HG03342 (cell line): ENCODE data around the gene OR5K1.

ENCODE experiments used
- ATAC-seq: cut with Tn5 transposase; IDR thresholded peaks from one replicate; pipeline ENCODE4 v1.9.1; 2021; ENCODE audit warnings: mild to moderate bottlenecking, moderate library complexity; ENCODE audit not compliant: unreplicated experiment

The OR5K1 gene

DNA sequence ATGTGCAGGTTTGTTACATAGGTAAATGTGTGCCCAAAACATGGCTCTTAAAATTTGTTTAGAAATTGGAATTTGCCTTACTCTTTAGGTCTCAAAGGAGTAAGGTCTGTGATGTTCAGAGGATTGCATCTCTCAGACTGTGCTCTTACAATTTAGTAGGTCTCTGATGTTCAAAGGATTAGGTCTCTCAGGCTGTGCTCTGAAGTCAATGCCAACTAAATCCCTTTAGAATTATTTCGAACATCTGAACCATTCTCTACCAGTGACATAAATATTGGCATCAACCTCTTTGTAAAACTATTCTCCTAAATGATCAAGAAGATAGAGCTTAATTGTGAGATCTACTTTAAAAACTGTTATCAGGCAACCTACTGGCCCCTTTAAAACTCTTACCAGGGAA lies at the start of gene OR5K1:
TSS of gene OR5K1 (plus strand) at position 301 of the 400 bp plus-strand sequence. CDS start 6,376 bp downstream, outside the sequence.
- ATAC-seq: no peak

DNA sequence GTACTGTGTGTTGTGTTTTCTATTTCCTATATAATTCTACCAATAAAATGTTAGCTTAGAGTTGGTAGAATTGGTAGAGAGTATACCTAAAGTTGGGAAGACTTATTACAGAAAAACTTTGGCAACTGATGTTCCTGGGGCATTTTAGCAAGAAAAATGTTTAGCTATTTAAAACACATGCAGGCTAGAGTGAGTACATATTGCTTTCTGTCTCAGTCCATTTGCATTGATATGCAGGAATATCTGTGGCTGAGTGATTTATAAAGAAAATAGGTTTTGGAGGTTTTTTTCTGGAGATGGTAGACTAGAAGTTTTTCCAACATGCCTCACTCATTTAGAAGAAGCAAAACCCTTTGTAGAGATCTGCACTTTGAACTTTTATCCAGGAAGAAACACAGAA lies 30.4 kb upstream of the OR5K1 start:
- ATAC-seq: no peak

DNA sequence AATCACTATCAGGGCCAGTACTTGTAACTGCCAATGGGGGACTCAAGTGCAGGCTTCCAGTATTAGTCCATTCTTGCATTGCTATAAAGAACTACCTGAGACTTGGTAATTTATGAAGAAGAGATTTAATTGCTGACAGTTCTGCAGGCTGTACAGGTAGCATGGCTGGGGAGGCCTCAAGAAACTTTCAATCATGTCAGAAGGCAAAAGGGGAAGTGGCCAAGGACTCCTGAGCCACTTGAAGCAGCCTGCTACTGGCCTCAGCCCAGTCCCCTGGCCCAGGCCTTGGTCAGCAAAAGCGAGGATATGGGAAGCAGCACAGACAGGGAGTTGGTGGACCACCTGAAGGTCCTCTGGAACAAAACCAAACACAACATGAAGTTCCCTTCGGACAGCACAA lies 29.2 kb upstream of the OR5K1 start:
- ATAC-seq: no peak

DNA sequence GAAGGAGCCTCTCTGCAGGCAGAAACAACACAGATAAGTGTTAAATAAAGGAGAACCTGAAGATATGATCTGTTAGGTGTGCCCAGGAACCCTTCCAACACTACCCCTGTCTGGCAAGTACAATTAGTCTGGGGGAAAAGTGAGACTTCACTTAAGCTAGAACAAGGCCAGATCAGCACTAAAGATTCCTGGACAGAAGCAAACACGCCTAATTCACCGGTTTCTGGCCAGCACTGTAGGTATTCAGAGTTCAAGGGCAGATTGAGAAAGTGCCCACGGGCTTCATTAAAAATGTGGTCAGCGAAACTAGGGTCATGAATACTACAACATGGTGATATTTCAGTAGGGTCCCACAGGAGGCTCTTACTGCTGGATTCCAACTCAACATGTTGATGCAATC lies 28.6 kb upstream of the OR5K1 start:
- ATAC-seq: no peak

DNA sequence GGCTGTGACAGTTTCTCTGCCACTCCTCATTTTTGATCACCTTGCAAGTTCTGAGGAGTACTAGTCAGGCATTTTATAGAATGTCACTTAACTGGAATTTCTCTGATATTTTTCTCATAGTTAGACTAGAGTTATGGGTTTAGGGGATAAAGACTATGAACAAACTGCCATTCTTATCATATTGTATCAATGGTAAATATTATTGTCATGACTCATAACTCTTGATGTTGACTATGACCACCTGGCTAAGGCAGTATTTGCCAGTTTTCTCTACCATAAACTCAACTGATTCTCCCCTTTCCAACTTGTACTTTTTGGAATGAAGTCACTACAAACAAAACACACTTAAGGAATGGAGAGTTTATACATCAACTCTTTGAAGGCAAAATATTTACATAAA lies 22.7 kb upstream of the OR5K1 start:
- ATAC-seq: no peak

DNA sequence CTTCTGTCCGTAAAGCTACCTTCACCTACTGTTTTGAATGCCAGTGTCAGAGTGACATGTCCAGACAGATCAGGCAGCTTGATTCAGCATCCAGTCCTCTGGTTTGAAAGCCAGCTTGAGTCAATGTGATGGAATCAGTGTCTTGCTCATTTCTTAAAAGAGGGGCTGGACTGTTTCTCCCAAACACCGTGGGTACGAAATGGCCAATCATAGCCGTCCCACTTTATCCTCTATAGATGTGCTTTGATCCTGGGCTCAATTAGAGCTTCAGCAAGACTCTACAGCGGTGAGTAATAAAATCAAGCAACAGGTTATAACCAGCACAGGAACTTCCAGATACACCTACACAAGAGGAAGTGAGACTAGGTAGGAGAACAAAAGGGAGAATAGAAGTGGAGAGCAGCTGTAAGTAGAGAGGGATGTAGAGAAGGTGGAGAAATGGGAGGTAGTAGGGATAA lies 17.0 kb upstream of the OR5K1 start:
- peak; percentile 88 for ATAC-seq

DNA sequence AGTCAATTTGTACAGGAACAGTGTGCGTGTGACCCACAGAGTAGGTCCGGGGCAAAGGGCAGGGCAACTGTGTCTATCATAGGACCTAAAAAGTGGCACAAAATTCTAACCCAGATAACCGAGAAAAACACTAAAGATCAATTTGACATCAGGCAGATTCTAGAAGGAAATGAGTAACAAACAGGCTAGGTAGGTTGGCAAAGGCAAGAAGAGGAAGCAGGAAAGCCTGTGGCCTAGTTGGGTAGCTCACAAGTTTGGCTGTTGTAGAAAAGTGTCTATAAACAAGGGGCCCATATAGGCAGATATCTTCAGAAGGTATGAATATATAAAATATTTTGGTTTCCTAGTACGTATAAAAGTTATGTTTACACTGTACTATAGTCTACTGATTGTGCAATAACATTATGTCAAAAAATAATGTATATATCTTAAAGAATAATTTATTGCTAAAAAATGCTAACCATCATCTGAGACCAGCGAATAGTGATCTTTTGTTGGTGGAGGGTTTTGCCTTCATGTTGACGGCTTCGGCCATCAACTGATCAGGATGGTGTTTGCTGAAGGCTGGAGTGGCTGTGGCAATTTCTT lies 13.3 kb upstream of the OR5K1 start:
- peak; percentile 36 for ATAC-seq

DNA sequence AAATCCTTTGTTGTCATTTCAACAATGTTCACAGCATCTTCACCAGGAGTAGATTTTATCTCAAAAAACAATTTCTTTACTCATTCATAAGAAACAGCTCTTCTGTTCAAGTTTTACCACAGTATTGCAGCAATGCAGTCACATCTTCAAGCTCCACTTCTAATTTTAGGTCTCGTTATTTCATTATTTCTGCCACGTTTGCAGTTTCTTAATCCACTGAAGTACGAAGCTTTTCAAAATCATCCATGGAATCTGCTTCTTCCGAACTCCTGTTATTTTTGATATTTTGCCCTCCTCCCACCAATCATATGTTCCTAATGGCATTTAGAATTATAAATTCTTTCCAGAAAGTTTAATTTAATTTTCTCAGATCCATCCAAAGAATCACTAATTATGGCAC lies 12.6 kb upstream of the OR5K1 start:
- ATAC-seq: no peak

DNA sequence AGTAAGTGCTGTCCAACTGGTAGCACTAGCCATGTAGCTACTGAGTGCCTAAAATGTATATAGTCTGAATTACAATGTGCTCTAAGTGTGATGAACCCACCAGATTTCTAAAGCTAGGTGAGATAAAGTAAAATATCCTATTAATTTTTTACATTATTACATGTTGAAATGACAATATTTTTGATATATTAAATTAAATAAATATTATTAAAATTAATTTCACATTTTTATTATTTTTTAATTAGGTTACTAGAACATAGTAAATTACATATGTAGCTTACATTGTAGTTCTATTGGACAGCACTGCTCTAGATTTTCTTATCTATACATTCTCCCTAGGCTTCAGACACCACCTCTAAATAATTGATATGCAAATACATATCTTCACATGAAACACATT lies 9.2 kb upstream of the OR5K1 start:
- ATAC-seq: no peak

DNA sequence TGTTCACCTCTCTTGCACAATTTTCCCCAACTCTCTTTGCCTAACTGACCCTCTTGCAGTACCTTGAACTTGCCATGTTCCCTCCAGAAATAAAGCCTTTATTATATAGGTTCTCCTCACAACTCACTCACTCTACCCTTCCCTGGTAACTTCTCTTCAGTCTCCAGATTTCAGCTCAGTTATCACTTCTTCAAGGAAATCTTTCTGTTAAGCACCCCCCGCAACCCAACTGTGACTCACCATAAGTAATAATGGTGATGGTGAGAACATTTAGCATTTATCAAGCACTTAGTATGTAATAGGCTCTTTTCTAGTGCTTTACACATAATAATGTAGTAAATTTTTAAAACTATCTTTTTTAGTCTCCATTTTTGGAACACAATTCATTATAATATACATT lies 8.1 kb upstream of the OR5K1 start:
- ATAC-seq: no peak

DNA sequence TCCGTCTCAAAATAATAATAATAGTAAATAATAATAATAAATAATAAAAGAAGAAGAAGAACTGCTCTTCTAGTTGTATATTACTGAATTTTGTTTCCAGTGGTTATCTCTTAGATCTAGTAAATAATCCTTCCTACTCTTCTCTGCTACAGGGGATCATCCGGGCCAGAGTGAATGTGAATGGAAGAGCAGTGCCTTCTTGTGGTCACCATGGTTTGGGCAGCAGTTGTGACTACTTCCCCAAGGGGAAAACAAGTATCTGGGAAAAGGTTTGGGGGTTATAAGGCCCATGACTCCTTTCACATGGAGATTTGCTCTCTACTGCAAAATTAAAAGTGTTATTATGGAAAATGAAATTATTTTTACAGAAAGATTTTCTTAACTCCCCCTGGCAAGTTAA lies 5.5 kb upstream of the OR5K1 start:
- ATAC-seq: no peak

DNA sequence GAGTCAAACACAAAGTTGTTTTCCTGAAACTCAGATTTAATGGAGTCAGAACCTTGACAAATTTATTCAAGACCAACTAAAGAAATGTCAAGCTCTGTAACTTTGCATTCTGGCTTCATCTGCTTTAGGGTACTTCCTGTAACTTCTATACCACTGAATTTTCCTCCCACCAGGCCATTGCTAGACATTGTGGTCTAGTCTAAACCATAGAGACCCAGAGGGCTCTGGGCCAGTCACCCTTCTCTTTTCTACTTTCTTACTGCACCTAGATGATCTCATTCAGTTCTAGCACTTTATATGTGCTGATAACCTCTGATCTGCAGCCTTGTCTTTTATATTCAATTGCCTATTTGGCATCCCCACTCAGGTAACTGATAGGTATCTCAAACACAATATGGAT lies 2.8 kb upstream of the OR5K1 start:
- ATAC-seq: no peak

DNA sequence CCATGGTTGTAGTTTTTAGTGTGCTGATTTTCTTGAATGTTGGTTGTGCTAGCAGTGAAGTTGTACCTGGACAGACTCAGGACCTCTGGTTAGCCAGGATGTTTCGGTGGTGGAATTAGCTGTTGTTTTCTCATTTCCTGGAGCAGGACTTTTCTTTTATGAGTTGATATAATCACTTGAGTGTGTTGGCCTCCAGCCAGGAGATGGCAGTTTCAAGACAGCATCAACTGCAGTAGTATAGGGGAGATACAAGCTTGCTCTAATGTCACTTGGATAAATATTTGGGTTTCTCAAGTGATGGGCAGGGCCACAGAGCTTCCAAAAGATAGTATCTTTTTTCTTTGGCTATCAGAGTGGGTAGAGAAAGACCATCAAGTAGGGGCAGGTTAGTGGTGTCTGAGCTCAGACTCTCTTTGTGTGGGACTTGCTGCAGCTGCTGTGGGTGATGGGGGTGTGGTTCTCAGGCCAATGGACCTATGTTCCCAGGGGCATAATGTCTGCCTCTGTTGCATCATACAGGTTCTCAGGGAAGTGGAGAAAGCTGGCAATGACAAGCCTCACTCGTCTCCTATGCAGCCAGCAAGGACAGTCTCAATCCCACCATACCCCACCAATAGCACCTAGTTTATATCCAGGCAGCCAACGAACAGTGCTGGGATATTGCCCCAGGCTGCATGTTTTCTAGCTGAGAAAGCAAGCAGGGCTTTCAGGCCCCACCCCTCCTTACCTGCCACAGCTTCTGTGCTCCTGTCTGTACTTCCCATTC lies 19.9 kb downstream of the OR5K1 start:
- no peak for ATAC-seq

DNA sequence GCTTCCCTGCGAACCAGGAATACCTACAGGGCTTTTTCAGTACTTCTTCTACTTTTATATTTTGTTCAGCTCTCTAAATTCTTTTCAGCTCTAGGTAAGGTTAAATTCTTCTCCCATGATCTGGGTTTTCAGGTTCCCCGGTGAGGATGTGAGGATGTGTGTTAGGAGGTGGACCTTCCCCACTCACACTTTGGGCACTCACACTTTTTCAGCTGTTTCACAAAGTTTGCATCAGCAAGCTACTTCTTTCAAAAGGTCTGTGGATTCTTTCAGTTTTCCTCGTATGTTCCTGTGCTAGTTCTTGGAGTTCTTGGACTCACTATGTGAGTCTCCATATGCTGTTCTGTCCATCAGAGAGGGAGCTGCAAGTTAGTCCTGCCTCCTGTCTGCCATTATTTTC lies 20.6 kb downstream of the OR5K1 start:
- no peak for ATAC-seq

DNA sequence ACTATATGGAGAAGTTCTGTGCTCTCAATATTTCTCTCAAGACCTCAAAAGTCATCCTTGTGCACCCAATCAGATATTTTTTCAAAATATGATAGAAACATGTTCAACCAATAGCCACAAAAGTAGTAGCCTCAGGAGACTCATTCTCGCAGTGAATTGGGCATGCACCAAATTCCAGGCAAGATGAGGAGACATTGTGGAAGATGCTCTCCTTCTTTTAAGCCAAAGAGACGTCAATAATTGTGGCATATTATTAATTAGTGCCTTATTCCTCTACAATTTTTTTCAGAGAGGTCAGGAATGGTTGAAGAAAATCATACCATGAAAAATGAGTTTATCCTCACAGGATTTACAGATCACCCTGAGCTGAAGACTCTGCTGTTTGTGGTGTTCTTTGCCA lies 34.4 kb downstream of the OR5K1 start, which contains the start of gene OR5K2:
TSS of gene OR5K2 (plus strand) at position 301 of the 400 bp plus-strand sequence. CDS start at position 301, 0 bp downstream.
- no peak for ATAC-seq

DNA sequence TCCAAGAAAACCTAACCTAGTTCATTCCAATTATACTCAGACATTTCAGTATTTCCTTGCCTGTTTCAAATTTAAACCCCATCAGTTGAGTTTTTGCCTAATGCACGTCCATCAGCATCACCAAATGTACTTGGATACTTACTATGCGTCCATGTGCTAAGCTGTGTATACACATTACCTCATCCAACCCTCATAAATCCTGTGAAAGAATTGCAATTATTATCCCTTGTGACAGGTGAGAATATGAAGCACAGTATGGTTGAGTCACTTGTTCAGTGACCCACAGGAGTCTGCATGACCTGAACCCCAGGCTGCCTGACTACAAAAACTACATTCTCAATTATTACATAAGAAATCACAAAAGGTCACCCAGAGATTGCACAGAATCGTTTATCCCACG lies 37.0 kb downstream of the OR5K1 start:
- ATAC-seq: no peak

DNA sequence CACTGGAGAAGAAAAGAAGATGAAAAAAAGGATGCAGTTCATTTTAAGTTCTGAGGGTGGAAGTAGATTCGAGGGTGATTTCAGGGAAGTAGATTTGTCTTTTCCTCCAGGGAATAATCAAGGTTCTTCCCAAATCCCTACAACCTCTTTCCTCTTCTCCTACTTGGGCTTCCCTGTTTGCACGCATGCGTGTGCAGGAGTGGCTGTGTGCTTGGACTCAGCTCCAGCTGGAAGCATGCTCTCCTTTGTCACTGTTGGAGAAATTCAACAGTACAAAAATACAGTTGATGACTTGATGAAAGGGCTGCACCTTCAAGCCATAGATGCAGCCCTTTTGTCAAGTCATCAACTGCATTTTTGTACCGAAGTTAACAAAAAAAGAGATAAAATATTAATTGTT lies 38.3 kb downstream of the OR5K1 start:
- ATAC-seq: no peak

DNA sequence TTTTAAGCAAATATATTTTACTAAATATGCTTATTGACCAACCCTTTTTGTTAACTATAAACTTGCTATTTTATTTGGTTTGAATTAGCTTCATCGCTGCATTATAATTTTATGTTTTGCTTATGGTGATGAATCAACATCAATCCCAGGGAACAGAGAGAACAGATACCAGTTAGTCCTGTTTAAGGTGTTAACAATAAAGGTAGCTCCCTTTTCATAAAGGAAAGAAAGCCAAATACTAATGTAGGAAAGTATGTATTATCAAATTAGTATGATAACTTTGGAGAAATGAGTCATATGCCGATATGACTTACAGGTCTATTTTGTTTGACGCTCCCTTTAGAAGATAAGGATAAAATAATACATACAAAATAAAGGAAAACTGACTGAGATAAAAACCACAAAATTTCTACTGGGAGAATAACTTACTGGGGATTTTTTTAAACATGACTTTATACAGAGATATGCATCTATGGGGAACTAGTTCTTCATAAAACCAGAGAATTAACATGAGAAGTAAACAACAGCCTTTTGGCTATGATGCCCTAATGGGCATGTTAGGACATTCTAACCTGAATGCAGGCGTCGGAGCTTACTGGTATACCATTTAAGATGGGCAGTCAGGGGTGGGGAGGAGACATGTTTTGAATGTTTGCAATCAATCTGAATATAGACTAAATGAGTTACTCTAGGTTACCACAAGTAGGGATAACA lies 39.0 kb downstream of the OR5K1 start:
- no peak for ATAC-seq

DNA sequence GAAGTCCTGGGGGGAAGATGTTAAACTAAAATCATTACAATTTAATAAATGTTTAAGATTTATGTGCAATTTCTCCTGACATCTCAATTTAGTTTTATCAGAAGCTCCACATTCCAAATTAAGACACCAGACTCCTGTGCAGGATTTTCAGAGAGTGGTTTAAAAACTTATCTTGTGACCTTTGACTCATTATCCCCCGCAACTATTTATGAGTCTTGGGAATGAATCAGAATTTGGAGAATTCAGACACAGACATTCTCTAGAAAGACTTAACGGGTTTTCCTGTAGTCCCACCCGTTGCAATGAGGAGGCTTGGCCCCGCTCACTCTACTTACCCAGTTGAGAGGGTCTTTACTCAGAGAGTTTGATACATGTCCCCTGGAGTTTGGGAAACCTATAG lies 41.5 kb downstream of the OR5K1 start:
- no peak for ATAC-seq

DNA sequence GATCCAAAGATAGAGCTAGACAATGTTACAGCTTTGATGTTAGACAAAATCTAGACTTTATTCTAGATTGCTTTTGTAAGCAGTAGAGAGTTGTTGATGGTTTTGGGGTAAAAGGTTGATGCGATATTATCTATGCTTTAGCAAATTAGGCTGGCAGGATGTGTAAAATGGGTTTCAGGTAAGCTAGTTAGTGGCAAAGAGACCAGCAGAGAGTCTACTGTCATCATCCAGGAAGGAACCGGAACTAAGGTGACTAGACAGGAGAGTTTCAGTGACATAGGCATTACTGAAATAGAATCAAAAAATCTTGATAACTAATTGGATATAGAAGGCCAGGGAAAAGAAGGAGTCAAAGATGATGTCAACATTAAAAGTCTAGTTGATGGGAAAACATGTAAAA lies 45.6 kb downstream of the OR5K1 start:
- no peak for ATAC-seq

DNA sequence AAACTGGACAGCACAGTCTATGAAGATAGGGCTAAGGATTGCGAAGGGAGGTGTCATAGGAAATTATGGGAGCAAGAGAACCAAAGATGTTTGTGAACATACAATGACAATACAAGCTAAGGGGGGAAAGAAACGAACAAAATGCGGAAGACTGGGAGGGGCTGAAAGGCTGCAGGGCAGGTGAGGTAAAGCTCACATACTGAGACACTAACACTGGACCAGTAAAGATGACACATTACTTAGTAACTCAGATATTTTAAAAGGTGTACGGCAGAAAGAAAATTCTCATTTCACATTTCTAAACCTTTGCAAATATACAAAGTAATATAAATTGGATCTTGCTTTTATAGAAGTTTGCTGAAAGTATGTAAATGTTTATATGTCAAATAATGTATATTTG lies 49.6 kb downstream of the OR5K1 start:
- no peak for ATAC-seq

DNA sequence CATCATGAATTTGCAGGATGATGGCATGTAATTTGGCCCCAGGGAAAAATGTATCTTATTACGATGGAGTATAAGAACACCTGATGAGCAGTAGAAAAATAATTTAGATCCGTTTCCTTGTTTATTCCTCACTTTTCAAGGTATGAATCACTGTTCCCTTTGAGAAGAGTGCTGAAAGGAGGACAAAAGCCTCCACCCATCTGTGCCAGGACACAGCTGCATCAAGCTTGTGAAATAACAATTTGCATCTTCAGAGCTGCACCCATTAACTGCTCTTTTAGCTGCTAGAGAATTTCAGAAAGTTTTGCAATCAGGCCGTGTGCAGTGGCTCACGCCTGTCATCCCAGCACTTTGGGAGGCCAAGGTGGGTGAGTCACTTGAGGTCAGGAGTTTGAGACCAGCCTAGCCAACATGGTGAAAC lies 50.1 kb downstream of the OR5K1 start:
- no peak for ATAC-seq
